LNCaP clone FGC (cell line): ENCODE results near the gene SERPINA10.

Experiments used
- DNase-seq: peaks from one replicate; pipeline ENCODE4 v3.0.0-alpha.2; 2011; ENCODE audit warnings: low read depth
- H3K4me3 ChIP-seq: 2 replicates; pipeline ENCODE4 v1.5.1; 2011; ENCODE audit warnings: mild to moderate bottlenecking, low read depth, low read length, control low read depth
- TF ChIP-seq, protein P1 (sequence below): IDR thresholded peaks from 2 replicates; pipeline ENCODE4 v1.5.1; 2012; ENCODE audit warnings: mild to moderate bottlenecking; ENCODE audit not compliant: control insufficient read depth, insufficient read depth; ENCODE audit errors: extremely low read depth

The SERPINA10 gene

DNA sequence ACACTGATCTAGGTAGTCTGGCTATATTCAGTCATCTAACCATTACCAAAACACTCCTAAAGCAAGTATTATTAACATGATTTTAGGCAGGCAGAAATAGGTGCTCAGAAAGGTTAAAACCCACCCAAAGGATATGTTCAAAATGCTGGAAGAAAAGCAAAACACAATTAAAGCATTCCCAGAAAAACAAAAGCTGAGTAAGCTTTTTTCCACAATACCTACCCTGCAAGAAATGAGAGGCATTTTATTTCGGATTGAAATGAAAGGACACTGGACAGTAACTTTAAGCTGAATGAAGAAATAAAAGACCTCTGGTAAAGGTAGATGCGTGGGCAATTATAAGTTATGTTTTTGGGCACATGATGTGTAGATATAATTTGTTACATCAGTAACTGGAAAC, 21.8 kb upstream of the SERPINA10 start:
- TF ChIP-seq, protein P1, sequence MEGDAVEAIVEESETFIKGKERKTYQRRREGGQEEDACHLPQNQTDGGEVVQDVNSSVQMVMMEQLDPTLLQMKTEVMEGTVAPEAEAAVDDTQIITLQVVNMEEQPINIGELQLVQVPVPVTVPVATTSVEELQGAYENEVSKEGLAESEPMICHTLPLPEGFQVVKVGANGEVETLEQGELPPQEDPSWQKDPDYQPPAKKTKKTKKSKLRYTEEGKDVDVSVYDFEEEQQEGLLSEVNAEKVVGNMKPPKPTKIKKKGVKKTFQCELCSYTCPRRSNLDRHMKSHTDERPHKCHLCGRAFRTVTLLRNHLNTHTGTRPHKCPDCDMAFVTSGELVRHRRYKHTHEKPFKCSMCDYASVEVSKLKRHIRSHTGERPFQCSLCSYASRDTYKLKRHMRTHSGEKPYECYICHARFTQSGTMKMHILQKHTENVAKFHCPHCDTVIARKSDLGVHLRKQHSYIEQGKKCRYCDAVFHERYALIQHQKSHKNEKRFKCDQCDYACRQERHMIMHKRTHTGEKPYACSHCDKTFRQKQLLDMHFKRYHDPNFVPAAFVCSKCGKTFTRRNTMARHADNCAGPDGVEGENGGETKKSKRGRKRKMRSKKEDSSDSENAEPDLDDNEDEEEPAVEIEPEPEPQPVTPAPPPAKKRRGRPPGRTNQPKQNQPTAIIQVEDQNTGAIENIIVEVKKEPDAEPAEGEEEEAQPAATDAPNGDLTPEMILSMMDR = no peak
- no peak overlapping the region for H3K4me3 ChIP-seq
- no peak for DNase-seq

DNA sequence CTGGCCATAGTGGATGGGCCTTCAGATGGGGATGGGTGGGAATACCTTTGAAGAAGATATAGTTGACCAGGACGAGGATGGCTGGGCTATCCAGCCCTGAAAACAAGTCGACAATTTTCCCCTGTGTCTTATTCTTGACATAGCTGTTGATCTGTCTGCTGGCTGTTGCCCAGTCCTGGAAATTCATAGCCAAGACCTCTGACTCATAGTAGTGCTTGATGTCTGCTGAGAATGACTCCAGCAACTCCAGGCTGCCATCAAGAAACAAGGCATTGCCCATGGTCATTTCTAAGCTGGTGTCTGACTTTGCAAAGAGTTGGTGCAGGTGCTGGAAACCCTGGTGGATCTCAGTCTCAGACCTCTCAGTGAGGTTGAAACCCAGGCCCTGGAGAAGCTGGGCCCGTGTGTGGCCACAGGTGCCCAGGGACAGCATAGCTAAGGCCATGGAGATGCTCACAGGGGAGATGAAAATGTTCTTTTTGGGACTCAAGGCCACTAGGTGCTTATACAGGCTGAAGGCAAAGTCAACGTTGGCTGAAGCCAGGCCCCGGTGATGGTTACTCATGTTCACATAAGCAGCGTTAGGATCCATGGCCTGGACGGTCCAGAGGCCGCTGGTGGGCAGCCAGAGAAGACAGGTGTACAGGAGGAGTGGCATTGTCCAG, 21.1 kb upstream of the SERPINA10 start:
- no peak overlapping the region for H3K4me3 ChIP-seq
- TF ChIP-seq, protein P1 = no peak
- DNase-seq = no peak

DNA sequence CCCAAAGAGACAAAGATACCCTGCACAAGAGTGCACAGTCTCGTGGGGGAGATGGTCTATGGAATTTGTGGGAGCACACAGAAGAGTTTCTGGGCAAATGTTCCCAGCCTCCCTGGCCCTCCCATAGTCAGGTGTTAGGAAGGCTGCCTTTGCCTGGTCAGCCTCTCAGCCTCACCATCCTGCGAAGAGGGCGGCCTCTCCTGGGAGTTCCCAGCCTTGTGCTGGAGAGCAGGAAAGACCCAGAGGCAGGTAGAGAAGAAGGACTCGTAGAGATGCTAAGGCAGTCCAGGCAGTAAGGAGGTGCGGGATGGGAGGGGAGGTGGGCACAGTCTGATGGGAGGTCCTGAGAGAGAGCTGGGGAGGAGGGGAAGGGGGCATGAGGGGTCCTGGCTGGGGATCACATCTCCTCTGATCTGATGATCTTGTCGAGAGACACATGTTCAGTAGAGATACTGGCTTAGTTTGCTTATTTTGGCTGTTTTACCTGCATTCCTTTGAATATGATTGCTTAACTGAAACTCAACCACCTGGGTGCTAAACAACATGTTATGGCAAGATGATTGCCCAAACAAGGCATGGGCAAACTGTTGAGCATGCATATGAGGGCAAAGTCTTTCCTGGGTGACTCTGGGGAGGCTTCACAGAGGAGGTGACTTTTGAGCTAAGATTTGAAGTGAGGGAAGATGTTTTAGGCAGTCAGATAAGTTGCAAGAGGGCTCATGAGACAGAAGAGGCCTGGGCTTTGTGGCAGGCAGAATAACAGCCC, 19.6 kb upstream of the SERPINA10 start:
- DNase-seq = no peak
- TF ChIP-seq, protein P1 = no peak
- H3K4me3 ChIP-seq = no peak overlapping the region

DNA sequence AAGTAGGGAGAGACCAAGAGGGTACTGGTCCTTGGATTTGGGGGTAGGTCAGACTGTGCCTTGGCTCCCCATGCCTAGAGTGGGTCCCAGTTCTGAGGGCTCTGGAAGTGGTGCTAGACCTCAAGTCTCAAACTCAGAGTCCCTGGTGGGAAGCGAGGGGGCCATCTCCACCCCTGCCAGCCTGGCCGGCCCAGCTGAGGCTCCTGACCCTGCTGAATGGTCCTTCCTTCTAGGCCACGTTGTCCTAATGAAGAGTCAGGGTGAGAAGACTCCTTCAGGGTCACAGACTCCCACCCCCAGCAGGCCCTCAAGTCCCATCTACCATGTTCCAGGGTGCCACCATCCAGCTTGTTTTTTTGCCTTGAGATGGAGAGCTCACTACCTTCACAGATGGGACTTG, 17.2 kb upstream of the SERPINA10 start:
- H3K4me3 ChIP-seq = no peak overlapping the region
- TF ChIP-seq, protein P1 = no peak
- DNase-seq = no peak

DNA sequence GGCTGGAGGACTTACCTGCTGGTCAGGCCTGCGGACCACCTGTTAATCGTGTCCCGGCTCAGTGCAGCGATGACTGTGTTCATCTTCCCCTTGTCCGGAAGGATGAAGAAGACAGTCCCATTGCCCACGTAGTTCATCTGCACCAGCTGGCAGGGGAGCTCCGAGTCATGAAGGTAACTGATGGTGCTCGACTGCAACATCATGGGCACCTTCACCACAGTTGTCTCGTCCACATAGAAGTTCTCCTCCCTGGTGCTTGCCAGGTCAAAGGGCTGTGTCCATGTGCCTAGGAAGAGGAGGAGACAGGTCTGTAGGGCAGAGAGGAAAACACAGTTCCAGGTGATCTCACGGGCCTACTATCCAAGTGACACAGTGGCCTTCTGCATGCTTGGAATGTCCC, 16.7 kb upstream of the SERPINA10 start:
- H3K4me3 ChIP-seq = no peak overlapping the region
- TF ChIP-seq, protein P1 = no peak
- DNase-seq = no peak

DNA sequence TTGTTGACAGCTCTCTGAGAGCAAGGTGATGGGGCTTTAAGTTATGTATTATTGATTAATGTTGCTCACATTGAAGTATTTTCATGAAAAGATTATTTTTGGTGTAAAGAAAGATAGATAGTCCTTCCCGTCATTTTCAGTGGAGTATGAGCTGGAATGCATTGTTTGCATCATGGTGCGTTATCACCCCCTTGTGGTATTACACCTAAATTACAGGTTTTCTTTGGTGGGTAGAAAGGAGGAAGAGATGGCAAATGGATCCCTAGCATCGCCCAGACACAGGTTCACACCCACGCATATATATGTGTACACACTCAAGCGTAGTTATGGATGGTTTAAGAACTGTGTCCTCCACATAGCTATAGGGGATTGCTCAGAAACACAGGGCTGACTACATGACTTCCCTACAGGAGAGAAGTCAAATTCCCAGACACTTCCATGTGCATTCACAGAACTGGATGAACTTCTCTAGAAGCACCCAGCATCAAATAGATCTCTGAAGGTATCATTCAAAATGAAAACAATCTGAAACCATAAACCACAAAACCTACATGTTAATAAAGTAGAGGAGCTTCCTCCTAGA, 14.4 kb upstream of the SERPINA10 start:
- peak; percentile 1 for DNase-seq
- TF ChIP-seq, protein P1 = peak; percentile 66
- H3K4me3 ChIP-seq = no peak overlapping the region
